HL-60/S4 (cell line): ENCODE results near the gene BANF1.

Experiments used
- in situ Hi-C: fragments of 300-500 bp; cut with MboI; formaldehyde crosslinking; loops from 2 replicates; pipeline ENCODE4 v1.14.3; 2022; ENCODE audit warnings: low sequenced_read_pairs

Gene BANF1

GRCh38 chr11:66035653-66036333, 33.5 kb downstream of the BANF1 start:
- in situ Hi-C loops, result no loop called here

- in situ Hi-C loops, result no loop called here
Observed at GRCh38 chr11:66036334-66036710, 34.0 kb downstream of the BANF1 start.

- in situ Hi-C loops, result no loop called here
Observed at GRCh38 chr11:66037327-66037726, 35.0 kb downstream of the BANF1 start.

- in situ Hi-C loops, result no loop called here
Observed at GRCh38 chr11:66039765-66040164, 37.5 kb downstream of the BANF1 start.

GRCh38 chr11:66042227-66042995, 40.1 kb downstream of the BANF1 start:
- in situ Hi-C loops, result no loop called here

- in situ Hi-C loops, result no loop called here
Observed at GRCh38 chr11:66042996-66043906, 40.9 kb downstream of the BANF1 start.

GRCh38 chr11:66044757-66045156, 42.5 kb downstream of the BANF1 start:
- in situ Hi-C loops, result no loop called here

- in situ Hi-C loops, result no loop called here
Observed at GRCh38 chr11:66045177-66045639, 42.9 kb downstream of the BANF1 start.

- in situ Hi-C loops, result no loop called here
Observed at GRCh38 chr11:66046901-66047300, 44.6 kb downstream of the BANF1 start.

- in situ Hi-C loops, result no loop called here
Observed at GRCh38 chr11:66047541-66048365, 45.5 kb downstream of the BANF1 start.

GRCh38 chr11:66048547-66049323, 46.4 kb downstream of the BANF1 start, which contains the start of gene GAL3ST3:
Gene GAL3ST3, minus strand, starts transcription at chr11:66049161. Its CDS starts 3,746 bp downstream, at chr11:66045415.
- in situ Hi-C loops, result no loop called here

- in situ Hi-C loops, result no loop called here
Observed at GRCh38 chr11:66050581-66051231, 48.4 kb downstream of the BANF1 start.

- in situ Hi-C loops, result no loop called here
Observed at GRCh38 chr11:66051371-66051765, 49.1 kb downstream of the BANF1 start.

GRCh38 chr11:66051766-66052663, 49.7 kb downstream of the BANF1 start, which contains the start of gene SF3B2:
Gene SF3B2, plus strand, starts transcription at chr11:66052364. Its CDS starts 21 bp downstream, at chr11:66052385.
- in situ Hi-C loops, result no loop called here

GRCh38 chr11:66052664-66052982, 50.3 kb downstream of the BANF1 start:
- in situ Hi-C loops, result no loop called here
